Activated naive CD8-positive, alpha-beta T cell (primary cell): ENCODE results near the gene TUBE1.
"Not testable (repeated sequence)": the region's sequence is repeated elsewhere in the genome, so short reads cannot be mapped to it uniquely, and the experiment has no call there.

Experiments used
- H3K27ac Mint-ChIP-seq: one replicate; pipeline ENCODE4 v1.8.0; 2021; ENCODE audit warnings: mixed read lengths
- H3K27me3 Mint-ChIP-seq: one replicate; pipeline ENCODE4 v1.8.0; 2021; ENCODE audit warnings: mixed read lengths
- H3K36me3 Mint-ChIP-seq: one replicate; pipeline ENCODE4 v1.8.0; 2021; ENCODE audit warnings: mixed read lengths
- H3K4me1 Mint-ChIP-seq: one replicate; pipeline ENCODE4 v1.8.0; 2021; ENCODE audit warnings: low read depth, mixed read lengths
- H3K4me3 Mint-ChIP-seq: one replicate; pipeline ENCODE4 v1.8.0; 2021; ENCODE audit warnings: mild to moderate bottlenecking, mixed read lengths
- H3K9me3 Mint-ChIP-seq: one replicate; pipeline ENCODE4 v1.8.0; 2021; ENCODE audit warnings: low read depth, mixed read lengths

Gene TUBE1

GRCh38 chr6:112096901-112097300, 9.6 kb upstream of the TUBE1 start:
- Mint-ChIP-seq H3K27me3 (no peaks in the 10 kb centered on the region), H3K4me3 (no peak overlapping the region), H3K9me3 (no peaks in the 10 kb centered on the region), H3K36me3 (peaks cover 19% of the 10 kb centered on the region), H3K27ac (no peak overlapping the region), H3K4me1 (no peaks in the 10 kb centered on the region)

DNA sequence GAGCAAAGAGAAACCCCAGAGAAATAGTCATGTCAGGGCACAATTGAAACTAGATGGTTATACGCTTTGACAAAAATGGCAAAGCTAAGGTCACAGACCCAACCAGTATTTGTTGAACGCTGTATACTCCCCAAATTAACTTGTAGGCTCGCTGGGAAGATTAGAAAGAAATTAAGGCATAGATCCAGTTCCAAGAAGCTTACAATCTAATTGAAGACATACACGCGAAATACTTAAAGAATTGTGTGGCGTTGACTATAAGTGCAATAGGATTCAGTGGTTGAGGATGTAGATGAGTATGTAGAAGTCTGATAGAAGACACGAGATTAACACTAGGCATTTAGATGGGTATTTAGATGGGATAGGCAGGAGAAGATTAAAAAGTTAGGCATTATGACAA, 634 bp upstream of the TUBE1 start:
- Mint-ChIP-seq H3K9me3 (no peaks in the 10 kb centered on the region), H3K4me3 (no peak overlapping the region), H3K4me1 (peaks cover 13% of the 10 kb centered on the region), H3K27me3 (peaks cover 6% of the 10 kb centered on the region), H3K36me3 (peaks cover 4% of the 10 kb centered on the region), H3K27ac (no peak overlapping the region)

DNA sequence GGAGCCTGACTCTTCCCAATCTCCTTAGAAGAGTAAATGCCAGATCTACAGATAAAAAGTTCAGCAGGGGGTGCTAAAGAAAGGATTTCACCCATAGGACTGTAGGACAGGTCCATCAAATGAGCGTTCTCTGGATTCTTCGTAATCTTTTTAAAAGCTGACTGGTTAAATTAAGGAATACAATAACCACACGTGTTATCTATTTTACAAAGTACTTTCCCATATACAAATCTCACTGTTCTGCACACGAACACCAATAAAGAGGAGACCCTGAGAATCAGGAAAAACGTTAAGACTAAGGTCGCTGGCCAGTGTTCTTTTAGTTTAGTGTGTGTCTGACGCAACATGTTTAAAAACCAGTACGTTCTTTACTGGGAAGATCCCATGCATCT, 542 bp downstream of the TUBE1 start:
- peaks cover 6% of the 10 kb centered on the region for H3K27me3 Mint-ChIP-seq
- H3K4me3 Mint-ChIP-seq = no peak overlapping the region
- H3K36me3 Mint-ChIP-seq = peaks cover 3% of the 10 kb centered on the region
- no peaks in the 10 kb centered on the region for H3K9me3 Mint-ChIP-seq
- H3K27ac Mint-ChIP-seq = no peak overlapping the region
- H3K4me1 Mint-ChIP-seq = peaks cover 13% of the 10 kb centered on the region

DNA sequence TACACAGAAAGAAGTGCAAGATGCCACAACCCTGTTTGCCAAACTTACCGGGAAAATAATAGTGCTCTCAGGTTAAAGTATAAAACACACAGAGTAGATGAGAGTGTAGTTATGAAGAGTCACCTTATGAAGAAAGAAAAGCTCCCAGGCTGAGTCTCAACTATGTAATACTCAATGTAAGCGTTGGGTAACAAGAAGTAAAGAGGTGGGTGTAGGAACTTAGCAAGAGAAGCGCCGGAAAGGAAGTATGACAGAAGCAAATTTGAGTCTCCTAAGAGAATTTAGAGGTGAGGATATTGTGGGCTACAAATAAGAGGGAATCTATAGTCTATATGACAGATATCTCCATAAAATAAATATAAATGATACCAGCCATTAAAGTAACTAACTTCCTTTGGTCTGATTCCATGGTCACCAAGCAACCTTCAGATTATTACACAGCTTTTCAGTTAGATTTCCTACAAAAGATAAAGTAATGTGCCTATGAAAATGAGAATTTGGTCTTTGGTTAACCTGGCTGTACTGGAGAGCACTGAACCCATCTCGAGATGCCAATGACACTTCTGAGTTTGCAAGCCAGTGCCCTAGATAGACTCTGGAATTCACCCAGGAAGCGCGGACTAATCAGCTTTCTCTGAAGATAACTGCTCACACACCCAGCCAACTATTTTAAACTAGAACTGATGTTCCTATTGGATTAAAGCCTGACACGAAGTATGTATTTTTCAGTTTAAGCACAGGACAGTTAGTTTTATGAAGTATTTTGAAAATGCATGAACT, 1.8 kb downstream of the TUBE1 start:
- Mint-ChIP-seq H3K36me3 (peaks cover 5% of the 10 kb centered on the region), H3K27ac (no peak overlapping the region), H3K9me3 (no peaks in the 10 kb centered on the region), H3K4me3 (peak overlapping the region; percentile 65), H3K4me1 (peaks cover 14% of the 10 kb centered on the region), H3K27me3 (peaks cover 2% of the 10 kb centered on the region)

DNA sequence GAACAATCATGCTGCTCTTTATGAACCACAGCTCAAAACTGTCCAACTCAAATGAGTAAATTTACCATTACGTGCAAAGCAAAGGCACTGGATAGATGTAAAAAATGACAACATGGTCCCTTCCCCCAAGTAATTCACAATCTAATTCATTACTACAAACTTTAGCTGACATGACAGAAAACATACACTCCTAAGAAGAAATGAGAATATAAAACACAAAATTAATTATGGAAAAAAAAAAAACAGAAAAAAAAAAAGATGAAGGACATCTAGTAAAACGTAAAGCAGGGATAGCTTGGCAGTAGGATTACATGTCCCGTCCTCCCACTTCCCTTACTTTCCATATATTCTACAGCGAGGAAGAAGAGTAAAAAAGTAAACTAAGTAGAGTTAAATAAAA, 5.7 kb downstream of the TUBE1 start:
- no peaks in the 10 kb centered on the region for H3K27me3 Mint-ChIP-seq

DNA sequence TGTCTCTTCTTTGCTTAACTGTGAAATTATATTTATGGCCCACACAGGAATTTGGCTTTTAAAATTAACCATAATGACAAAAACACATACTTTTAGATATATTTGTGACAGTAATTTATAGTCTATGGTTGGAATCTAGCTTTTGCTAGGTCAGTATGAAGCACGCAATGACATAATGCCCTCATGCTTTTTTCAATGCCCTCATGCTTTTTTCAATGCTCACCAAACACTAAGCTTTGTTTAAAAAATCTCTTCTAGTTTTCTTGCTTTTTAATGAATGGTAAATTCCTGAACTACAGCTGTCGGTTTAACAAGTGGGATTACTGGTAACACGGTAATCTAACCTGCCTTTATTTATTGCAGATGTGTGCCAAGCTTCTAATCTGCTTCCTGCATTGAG, 20.7 kb downstream of the TUBE1 start:
- Mint-ChIP-seq H3K36me3 (peaks cover under 1% of the 10 kb centered on the region), H3K27ac (no peak overlapping the region), H3K9me3 (no peaks in the 10 kb centered on the region), H3K4me3 (no peak overlapping the region), H3K27me3 (no peaks in the 10 kb centered on the region), H3K4me1 (peaks cover 2% of the 10 kb centered on the region)

More for the DNA sequence above, 5.7 kb downstream of the TUBE1 start:
- peaks cover 13% of the 10 kb centered on the region for H3K4me1 Mint-ChIP-seq
- H3K9me3 Mint-ChIP-seq = no peaks in the 10 kb centered on the region
- no peak overlapping the region for H3K4me3 Mint-ChIP-seq
- no peak overlapping the region for H3K27ac Mint-ChIP-seq
- peaks cover 7% of the 10 kb centered on the region for H3K36me3 Mint-ChIP-seq

- H3K36me3 Mint-ChIP-seq = no peaks in the 10 kb centered on the region
- H3K4me1 Mint-ChIP-seq = peaks cover 2% of the 10 kb centered on the region
- no peaks in the 10 kb centered on the region for H3K9me3 Mint-ChIP-seq
- H3K27ac Mint-ChIP-seq = no peak overlapping the region
- H3K4me3 Mint-ChIP-seq = no peak overlapping the region
- no peaks in the 10 kb centered on the region for H3K27me3 Mint-ChIP-seq
Measured at GRCh38 chr6:112065426-112065986, 21.8 kb downstream of the TUBE1 start.

- Mint-ChIP-seq H3K36me3 (no peaks in the 10 kb centered on the region), H3K27me3 (no peaks in the 10 kb centered on the region)
Measured at GRCh38 chr6:112062966-112063365, 24.3 kb downstream of the TUBE1 start.

GRCh38 chr6:112061605-112062004, 25.7 kb downstream of the TUBE1 start:
- H3K4me1 Mint-ChIP-seq = no peaks in the 10 kb centered on the region
- no peaks in the 10 kb centered on the region for H3K9me3 Mint-ChIP-seq
- H3K27me3 Mint-ChIP-seq = no peaks in the 10 kb centered on the region
- H3K4me3 Mint-ChIP-seq = no peak overlapping the region
- no peaks in the 10 kb centered on the region for H3K36me3 Mint-ChIP-seq
- H3K27ac Mint-ChIP-seq = no peak overlapping the region

More at GRCh38 chr6:112062966-112063365, 24.3 kb downstream of the TUBE1 start:
- Mint-ChIP-seq H3K4me1 (peaks cover 2% of the 10 kb centered on the region), H3K4me3 (no peak overlapping the region), H3K27ac (no peak overlapping the region), H3K9me3 (no peaks in the 10 kb centered on the region)

DNA sequence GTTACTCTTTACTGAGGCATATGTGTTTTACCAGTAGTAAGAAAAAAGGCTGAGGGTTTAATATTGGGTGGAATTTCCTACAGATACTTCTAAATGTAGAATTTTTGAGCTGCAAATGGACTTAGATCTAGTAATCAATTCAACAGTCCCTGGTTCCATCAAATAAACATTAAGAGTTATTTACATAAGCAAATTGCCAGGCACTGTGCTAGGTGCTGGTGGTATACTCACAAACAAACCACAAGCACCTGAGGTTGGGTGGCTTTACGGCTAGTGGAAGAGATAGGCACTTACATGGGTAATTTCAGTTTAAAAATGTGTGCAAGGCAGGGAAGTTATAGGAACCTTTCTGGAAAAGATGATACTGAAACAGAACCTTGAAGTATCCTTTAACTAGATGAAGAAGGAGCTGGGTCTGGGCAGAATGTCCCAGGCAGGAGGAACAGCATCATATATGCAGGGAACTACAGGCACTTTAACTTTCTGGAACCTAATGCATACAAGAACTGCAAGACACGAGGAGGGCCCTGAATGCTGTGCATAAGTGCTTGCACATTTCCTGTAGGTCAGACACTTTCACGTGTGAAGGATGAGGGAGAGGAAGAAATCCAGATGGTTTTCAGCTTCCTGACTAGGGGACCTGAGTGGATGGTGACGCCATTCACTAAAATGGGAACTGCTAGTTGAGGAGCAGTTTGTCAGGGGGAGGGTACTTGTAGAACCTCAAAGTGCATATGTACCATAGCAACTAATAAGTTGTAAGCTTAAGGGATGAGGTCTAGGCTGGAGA, 28.8 kb downstream of the TUBE1 start:
- Mint-ChIP-seq H3K36me3 (no peaks in the 10 kb centered on the region), H3K27ac (no peak overlapping the region), H3K9me3 (no peaks in the 10 kb centered on the region), H3K4me1 (no peaks in the 10 kb centered on the region), H3K27me3 (no peaks in the 10 kb centered on the region), H3K4me3 (no peak overlapping the region)

GRCh38 chr6:112054555-112055190, 32.6 kb downstream of the TUBE1 start:
- Mint-ChIP-seq H3K4me3 (no peak overlapping the region), H3K27ac (no peak overlapping the region), H3K27me3 (no peaks in the 10 kb centered on the region), H3K4me1 (no peaks in the 10 kb centered on the region), H3K9me3 (no peaks in the 10 kb centered on the region), H3K36me3 (no peaks in the 10 kb centered on the region)

GRCh38 chr6:112054001-112054400, 33.3 kb downstream of the TUBE1 start, which contains the start of gene CCN6:
CCN6 (plus strand) TSS chr6:112054104; CDS start chr6:112054358, 254 bp downstream.
- no peak within 1 kb of the TSS for H3K4me3 Mint-ChIP-seq
- no peaks in the 10 kb centered on the region for H3K27me3 Mint-ChIP-seq
- no peaks in the 10 kb centered on the region for H3K4me1 Mint-ChIP-seq
- H3K36me3 Mint-ChIP-seq = no peaks in the 10 kb centered on the region
- H3K27ac Mint-ChIP-seq = no peak within 1 kb of the TSS
- no peaks in the 10 kb centered on the region for H3K9me3 Mint-ChIP-seq

GRCh38 chr6:112051251-112051740, 36.0 kb downstream of the TUBE1 start:
- H3K27ac Mint-ChIP-seq, H3K4me3 Mint-ChIP-seq, H3K9me3 Mint-ChIP-seq, H3K36me3 Mint-ChIP-seq, H3K27me3 Mint-ChIP-seq, H3K4me1 Mint-ChIP-seq: not testable (repeated sequence)

GRCh38 chr6:112050429-112050828, 36.9 kb downstream of the TUBE1 start:
- Mint-ChIP-seq H3K4me3 (no peak overlapping the region), H3K36me3 (no peaks in the 10 kb centered on the region), H3K27me3 (no peaks in the 10 kb centered on the region), H3K4me1 (peaks cover under 1% of the 10 kb centered on the region), H3K27ac (no peak overlapping the region), H3K9me3 (no peaks in the 10 kb centered on the region)

- H3K4me1 Mint-ChIP-seq = peaks cover 3% of the 10 kb centered on the region
- no peak overlapping the region for H3K4me3 Mint-ChIP-seq
- H3K27me3 Mint-ChIP-seq = no peaks in the 10 kb centered on the region
- no peaks in the 10 kb centered on the region for H3K36me3 Mint-ChIP-seq
- no peaks in the 10 kb centered on the region for H3K9me3 Mint-ChIP-seq
- H3K27ac Mint-ChIP-seq = no peak overlapping the region
Measured at GRCh38 chr6:112049996-112050395, 37.3 kb downstream of the TUBE1 start.
